Measurements from ENCODE around the gene RAB11FIP4. TPM values are rescaled to one million over a fixed set of nuclear protein-coding genes. Genes with fewer than 3 reads are reported as not detected.

Gene RAB11FIP4
- total RNA-seq, 1 experiment from 2014 or later = 10.8 TPM

DNA sequence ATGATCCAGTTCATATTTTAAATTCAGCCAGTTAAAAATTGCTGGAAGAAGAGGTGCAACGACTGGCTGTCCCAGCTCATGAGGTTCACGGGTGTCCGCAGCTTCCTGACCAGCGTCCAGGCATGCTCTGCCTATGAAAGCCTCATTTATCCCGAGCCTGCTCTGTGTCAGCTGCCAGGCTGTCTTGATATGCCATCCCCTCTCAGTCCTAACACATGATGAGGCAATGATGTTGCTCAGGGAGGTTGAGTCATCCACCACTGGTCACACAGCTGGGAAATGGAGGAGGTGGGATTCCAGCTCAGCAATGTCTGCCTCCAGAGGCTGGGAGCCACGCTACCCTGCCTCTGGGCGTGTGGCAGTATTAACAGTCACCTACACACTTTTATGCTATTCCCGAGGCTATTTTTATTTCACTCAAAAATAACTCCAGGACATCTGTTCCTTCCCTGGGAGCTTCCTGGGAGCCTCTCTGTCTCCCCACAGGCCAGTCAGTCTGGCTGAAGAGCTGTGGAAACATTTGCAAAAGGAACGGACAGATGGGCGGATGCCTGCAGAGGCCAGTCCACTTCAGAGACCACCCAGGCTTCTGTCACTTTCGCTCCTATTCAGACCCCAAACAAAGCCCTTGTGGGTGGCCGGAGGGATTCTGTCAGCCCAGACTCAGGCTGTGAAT is 22.5 kb downstream of the RAB11FIP4 start:
- Histone ChIP-seq H3K4me3 (ENCODE audit: low read depth in 2 of 2, low read length in 2 of 2) (no peak overlapping the region), H3K27ac (ENCODE audit: low read length) (no peak overlapping the region), H3K9me3 (ENCODE audit: control insufficient read depth, insufficient read depth, low read depth, low read length) (no peaks in the 10 kb centered on the region), H3K36me3 (ENCODE audit: control insufficient read depth, insufficient read depth, low read length) (no peaks in the 10 kb centered on the region), H3K27me3 (ENCODE audit: control insufficient read depth, insufficient read depth, low read length) (no peaks in the 10 kb centered on the region), H3K4me1 (ENCODE audit: control insufficient read depth, insufficient read depth, low read length) (no peaks in the 10 kb centered on the region)
- in situ Hi-C loops (cut with HindIII; ENCODE audit: low pct_unique_long_range_greater_than_20kb, low sequenced_read_pairs) (no loop called here), intact Hi-C loops (cut with micrococcal nuclease; ENCODE audit: unreplicated experiment) (no loop called here)
- ChIA-PET CTCF (no interaction called here), POLR2A (no interaction called here)
- TF ChIP-seq, protein P1, sequence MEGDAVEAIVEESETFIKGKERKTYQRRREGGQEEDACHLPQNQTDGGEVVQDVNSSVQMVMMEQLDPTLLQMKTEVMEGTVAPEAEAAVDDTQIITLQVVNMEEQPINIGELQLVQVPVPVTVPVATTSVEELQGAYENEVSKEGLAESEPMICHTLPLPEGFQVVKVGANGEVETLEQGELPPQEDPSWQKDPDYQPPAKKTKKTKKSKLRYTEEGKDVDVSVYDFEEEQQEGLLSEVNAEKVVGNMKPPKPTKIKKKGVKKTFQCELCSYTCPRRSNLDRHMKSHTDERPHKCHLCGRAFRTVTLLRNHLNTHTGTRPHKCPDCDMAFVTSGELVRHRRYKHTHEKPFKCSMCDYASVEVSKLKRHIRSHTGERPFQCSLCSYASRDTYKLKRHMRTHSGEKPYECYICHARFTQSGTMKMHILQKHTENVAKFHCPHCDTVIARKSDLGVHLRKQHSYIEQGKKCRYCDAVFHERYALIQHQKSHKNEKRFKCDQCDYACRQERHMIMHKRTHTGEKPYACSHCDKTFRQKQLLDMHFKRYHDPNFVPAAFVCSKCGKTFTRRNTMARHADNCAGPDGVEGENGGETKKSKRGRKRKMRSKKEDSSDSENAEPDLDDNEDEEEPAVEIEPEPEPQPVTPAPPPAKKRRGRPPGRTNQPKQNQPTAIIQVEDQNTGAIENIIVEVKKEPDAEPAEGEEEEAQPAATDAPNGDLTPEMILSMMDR (IDR thresholded peaks at IDR 0.05) = no peak
- TF ChIP-seq POLR2AphosphoS5 (IDR thresholded peaks at IDR 0.05; ENCODE audit: low read depth, low read length) (no peak), TCF7L2 (IDR thresholded peaks at IDR 0.05; ENCODE audit: low read depth, low read length) (no peak), SIN3A (IDR thresholded peaks at IDR 0.05; ENCODE audit: borderline replicate concordance, insufficient read depth, low read depth, low read length) (no peak)
- TF ChIP-seq, protein P2, sequence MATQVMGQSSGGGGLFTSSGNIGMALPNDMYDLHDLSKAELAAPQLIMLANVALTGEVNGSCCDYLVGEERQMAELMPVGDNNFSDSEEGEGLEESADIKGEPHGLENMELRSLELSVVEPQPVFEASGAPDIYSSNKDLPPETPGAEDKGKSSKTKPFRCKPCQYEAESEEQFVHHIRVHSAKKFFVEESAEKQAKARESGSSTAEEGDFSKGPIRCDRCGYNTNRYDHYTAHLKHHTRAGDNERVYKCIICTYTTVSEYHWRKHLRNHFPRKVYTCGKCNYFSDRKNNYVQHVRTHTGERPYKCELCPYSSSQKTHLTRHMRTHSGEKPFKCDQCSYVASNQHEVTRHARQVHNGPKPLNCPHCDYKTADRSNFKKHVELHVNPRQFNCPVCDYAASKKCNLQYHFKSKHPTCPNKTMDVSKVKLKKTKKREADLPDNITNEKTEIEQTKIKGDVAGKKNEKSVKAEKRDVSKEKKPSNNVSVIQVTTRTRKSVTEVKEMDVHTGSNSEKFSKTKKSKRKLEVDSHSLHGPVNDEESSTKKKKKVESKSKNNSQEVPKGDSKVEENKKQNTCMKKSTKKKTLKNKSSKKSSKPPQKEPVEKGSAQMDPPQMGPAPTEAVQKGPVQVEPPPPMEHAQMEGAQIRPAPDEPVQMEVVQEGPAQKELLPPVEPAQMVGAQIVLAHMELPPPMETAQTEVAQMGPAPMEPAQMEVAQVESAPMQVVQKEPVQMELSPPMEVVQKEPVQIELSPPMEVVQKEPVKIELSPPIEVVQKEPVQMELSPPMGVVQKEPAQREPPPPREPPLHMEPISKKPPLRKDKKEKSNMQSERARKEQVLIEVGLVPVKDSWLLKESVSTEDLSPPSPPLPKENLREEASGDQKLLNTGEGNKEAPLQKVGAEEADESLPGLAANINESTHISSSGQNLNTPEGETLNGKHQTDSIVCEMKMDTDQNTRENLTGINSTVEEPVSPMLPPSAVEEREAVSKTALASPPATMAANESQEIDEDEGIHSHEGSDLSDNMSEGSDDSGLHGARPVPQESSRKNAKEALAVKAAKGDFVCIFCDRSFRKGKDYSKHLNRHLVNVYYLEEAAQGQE (IDR thresholded peaks at IDR 0.05; ENCODE audit: insufficient read depth in 1 of 2, low read depth in 2 of 2, low read length in 1 of 2) = no peak
- DNase-seq (ENCODE audit: low read depth, low spot score) (no peak), ATAC-seq (no peak)
- BruUV-seq (replicated peaks) = no TSS peak

DNA sequence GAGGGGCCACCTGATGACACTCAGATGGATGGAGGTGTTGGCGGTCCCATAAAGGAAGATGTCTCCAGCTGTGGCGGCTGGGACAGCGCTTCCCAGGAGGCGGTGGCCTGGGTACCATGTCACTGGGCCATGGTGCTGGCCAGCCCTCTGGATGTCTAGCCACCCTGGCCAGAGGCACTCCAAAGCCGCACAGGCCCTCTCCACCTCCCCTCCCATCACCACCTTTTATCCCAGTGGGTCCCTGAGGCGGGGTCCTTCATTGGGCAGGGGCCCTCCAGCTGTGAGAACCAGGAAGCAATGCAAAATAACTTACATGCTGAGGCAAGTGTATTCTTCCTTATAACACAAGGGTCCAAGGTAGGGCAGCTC is 23.1 kb downstream of the RAB11FIP4 start:
- TF ChIP-seq TCF7L2 (IDR thresholded peaks at IDR 0.05; ENCODE audit: low read depth, low read length) = no peak
- TF ChIP-seq, protein P1 (IDR thresholded peaks at IDR 0.05) = no peak
- TF ChIP-seq, protein P2 (IDR thresholded peaks at IDR 0.05; ENCODE audit: insufficient read depth in 1 of 2, low read depth in 2 of 2, low read length in 1 of 2) = no peak
- TF ChIP-seq POLR2AphosphoS5 (IDR thresholded peaks at IDR 0.05; ENCODE audit: low read depth, low read length) = no peak
- no peak for TF ChIP-seq SIN3A (IDR thresholded peaks at IDR 0.05; ENCODE audit: borderline replicate concordance, insufficient read depth, low read depth, low read length)
- H3K36me3 ChIP-seq (ENCODE audit: control insufficient read depth, insufficient read depth, low read length) = no peaks in the 10 kb centered on the region
- no peaks in the 10 kb centered on the region for H3K9me3 ChIP-seq (ENCODE audit: control insufficient read depth, insufficient read depth, low read depth, low read length)
- ChIA-PET POLR2A (no interaction called here), CTCF (no interaction called here)
- H3K27ac ChIP-seq (ENCODE audit: low read length) = no peak overlapping the region
- H3K4me1 ChIP-seq (ENCODE audit: control insufficient read depth, insufficient read depth, low read length) = no peaks in the 10 kb centered on the region
- ATAC-seq = no peak
- H3K4me3 ChIP-seq (ENCODE audit: low read depth in 2 of 2, low read length in 2 of 2) = no peak overlapping the region
- no TSS peak for BruUV-seq (replicated peaks)
- no peaks in the 10 kb centered on the region for H3K27me3 ChIP-seq (ENCODE audit: control insufficient read depth, insufficient read depth, low read length)
- intact Hi-C loops (cut with micrococcal nuclease; ENCODE audit: unreplicated experiment) = no loop called here
- DNase-seq (ENCODE audit: low read depth, low spot score) = no peak
- in situ Hi-C loops (cut with HindIII; ENCODE audit: low pct_unique_long_range_greater_than_20kb, low sequenced_read_pairs) = no loop called here
